Measurements from ENCODE around the gene PANX3.

PANX3 gene

DNA sequence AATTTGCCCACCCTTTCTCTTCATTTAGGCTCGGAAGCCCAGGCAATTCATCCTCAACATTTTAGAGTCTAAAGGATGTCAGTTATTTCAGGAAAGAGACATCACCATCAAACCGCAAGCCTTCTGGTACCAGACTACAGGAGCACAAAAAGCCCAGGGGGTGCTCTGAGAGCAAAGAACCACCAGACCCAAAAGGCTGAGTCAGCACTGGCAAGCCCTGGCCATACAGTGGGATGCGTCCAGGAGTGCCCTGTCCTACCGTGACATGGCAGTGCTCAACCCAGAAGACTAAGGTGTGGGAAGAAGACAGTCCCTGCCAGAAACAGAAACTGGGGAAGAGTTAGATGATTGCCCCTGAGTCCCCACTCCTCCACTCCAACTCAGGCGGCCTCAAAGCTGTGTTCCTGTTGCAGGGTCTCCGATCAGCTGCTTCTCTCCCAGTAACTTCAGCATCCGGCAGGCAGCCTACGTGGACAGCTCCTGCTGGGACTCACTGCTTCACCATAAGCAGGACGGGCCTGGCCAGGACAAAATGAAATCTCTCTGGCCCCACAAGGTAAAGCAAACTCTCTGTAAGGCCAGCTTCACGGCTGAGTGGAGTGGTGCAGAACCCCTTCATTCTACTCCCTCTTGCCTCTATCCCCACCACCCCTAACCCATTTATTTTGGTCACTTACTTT, 1.5 kb downstream of the PANX3 start:
- DNase-seq (ENCODE audit: low read depth in 3 of 3, low spot score in 1 of 3): no peak

DNA sequence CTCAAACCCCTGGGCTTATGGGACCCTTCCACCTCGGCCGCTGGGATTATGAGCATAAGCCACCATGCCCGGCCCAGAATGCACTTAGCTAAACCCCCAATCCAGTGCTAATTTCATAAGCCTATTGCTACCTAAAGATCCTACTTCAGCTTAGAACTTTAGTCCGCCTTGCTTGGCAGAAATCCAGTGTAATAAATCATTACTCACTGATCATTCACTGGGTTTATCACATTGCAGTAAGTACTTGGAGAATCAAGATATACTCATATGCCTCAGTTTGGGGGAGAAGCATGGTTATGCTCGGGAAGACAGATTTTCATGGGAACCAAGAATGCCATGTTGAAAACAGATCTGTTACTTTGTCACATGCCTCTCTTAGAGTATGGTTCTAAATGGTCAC, 7.6 kb downstream of the PANX3 start:
- no peak for DNase-seq (ENCODE audit: low read depth in 3 of 3, low spot score in 1 of 3)

DNA sequence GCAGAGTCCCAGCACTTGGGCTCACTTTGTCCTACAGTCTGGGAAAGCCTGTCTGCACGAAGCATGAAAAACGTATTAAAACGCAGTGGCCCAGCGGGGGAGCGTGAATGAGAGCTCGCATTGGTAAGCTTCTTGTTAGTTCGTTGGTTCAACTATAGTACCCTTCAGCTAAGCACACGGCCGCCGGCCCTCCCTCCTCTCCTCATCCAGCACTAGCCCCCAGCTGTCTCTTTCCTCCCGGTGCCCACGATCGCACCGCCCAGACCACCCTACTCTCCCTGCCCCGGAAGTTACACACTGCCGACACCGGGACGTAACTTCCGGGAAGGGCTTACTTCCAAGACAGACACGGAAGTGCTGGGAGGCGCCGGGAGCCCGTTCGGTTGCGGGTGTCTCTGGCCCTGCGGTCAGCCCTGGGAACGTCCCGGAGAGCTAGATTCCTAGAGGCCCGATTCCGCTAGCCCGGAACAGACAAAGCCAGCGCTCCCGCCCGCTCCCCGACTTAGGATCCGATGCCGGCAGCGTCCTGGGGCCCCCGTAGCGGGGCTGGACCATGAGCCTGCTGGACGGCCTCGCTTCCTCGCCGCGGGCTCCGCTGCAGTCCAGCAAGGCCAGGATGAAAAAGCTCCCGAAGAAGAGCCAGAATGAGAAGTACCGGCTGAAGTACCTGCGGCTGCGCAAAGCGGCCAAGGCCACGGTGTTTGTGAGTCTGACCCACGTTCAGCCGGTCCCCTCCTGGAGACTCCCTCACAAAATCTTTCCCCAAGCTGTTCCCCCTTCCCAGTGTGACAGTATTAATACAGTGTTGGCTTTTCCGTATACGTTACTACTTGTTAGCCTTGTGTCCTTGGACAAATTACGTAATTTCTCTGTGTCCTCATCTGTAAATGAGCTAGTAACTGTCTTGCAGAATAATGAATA, 11.6 kb downstream of the PANX3 start, which contains the start of gene TBRG1:
Gene TBRG1 (plus strand): TSS at position 334 of the 921 bp plus-strand sequence. CDS start 220 bp downstream, at position 554.
- DNase-seq (ENCODE audit: low read depth in 3 of 3, low spot score in 1 of 3): peak; percentile 49 to 65 (median 60)

DNA sequence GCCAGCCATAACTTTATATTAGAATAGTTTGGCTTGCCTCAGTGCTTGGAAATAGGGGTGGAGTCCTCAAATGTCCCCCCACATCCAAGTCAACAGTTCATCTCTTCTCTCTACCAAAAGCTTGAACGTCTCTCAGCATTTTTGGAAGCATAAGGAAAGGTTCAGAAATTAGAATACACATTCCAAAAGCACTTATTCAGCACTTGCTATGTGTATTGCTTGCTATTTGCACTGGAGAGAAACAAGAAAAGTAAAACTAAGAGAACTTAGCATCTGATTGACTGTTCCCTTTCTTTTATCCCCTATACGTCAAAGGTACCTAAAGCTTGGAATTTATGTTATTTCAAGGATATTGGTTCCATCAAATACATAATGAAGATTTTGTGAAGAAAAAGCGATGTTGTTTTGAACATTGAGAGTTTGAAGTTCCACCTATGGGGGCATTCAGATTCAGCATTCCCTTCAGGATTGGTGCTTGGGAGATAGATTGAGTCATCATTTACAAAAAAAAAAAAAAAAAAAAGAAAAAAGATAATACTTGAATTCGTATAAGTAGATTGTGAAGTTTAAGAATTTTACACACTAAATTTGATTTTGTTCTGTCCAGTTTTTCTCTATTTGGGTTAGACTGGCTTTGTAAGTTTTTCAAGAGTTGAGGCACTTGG, 12.8 kb downstream of the PANX3 start:
- no peak for DNase-seq (ENCODE audit: low read depth in 3 of 3, low spot score in 1 of 3)

DNA sequence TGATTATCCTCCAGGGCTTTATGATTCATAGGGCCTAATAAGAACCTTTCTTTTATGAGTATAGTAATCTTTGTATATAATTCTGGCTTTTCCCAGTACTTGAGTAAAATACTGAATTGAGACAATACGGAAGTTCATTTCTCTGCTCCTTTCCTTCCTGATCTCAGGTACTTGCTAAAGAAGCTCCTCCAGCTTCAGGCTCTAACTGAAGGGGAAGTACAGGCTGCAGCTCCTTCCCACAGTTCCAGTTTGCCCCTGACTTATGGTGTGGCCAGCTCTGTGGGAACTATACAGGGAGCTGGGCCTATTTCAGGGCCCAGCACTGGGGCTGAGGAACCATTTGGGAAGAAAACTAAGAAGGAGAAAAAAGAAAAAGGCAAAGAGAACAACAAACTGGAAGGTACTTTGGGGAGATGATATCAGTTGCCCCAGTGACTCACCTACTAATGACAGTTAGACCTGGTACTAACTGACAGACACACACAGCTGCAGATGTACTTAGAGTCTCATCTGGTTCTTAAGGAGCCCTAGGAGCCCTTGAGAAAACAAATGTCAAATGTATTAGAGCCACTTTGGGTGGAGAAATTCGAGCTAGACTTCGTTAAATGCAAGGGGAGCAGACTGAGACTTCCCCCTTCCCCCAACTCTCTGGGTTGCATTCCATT, 14.4 kb downstream of the PANX3 start:
- no peak for DNase-seq (ENCODE audit: low read depth in 3 of 3, low spot score in 1 of 3)

DNA sequence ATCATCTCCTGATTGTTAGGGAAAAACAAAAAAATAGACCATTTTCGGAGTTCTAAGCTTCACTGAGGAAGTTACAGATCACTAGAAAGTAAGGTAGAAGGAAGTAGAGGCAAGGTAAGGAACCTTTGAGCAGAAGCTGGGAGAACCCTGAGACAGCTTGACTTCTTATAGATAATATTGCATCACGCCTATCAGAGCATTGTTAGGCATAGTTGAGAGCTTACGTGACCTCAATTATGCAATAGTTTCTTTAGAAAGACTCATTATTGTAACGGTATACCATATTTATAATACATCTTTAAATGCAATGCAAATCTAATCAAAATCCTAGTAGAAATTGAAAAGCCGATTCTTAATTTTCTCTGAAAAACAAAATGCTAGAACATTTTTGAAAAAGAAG, 16.3 kb downstream of the PANX3 start:
- no peak for DNase-seq (ENCODE audit: low read depth in 3 of 3, low spot score in 1 of 3)

DNA sequence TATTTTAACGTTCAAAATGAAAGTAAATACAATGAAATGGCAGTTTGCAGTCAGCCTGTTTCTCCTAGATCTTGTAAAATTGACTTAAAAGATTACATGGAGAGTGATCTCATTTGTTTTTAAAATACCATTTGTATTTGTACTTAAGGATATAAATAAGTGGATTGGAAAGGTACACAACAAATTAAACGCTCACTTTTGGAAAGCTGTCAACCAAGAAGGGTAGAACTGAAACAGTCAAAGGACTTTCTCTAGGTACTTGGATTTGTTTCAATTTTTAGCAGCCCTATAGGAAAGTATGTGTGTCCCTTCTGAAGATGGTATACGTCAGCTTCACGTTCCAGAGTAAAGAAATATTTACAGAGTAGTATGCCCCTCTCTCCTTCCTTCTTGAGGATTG, 18.7 kb downstream of the PANX3 start:
- no peak for DNase-seq (ENCODE audit: low read depth in 3 of 3, low spot score in 1 of 3)

DNA sequence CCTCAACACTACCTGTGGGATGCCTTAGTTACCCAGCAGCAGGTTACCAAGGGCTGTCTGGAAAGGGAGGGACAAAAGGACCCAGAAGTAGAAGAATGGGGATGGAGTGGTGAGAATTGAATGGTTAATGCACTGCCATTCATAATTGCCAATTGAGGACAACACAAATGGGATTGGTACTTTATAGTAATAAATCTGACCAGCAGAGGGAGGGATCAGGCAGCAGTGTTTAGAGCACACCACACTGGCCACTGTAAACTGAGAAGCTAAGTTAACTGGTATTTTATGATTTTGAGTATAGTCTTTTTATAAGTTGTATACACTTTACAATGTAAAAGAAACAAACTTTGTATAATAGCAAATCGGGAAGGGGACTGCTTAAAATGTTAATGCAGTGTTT, 22.1 kb downstream of the PANX3 start:
- no peak for DNase-seq (ENCODE audit: low read depth in 3 of 3, low spot score in 1 of 3)

DNA sequence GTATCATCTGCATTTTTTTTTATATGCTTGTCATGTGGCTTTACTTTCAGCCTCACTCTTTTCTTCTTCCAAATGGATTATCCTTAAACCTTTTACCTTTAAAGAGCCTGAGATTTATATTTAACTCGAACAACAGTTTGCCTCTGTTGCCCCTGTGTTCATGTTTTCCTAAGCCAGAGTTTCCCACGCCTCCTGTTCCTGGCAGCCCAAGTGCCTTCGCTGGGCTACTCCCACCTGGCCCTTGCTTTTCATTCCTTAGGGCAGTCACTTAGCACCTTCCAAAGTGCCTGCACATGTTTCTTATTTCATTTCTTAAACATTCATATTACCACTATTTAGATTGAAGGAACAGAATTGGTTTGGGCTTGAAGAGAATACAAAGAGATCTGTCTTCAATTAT, 24.7 kb downstream of the PANX3 start:
- DNase-seq (ENCODE audit: low read depth in 3 of 3, low spot score in 1 of 3): no peak

DNA sequence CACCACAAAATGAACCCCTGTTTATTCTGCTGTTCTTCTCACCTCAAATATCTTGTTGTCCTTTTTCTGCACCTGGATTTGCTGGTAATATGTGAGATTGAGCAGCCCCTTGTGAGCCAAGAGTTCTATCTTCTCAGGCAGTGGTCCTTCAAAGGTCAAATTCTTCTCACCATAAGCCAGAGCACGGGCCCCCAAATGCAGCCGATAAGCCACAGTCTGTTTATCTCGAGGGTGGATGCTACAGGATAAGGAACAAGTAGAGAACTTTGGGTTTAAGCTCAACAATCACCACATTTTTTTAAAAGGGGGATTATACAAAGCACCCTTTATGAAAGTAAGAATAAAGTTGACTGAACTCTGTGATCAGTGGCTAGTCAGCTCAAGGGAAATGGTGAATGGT, 27.3 kb downstream of the PANX3 start:
- no peak for DNase-seq (ENCODE audit: low read depth in 3 of 3, low spot score in 1 of 3)

DNA sequence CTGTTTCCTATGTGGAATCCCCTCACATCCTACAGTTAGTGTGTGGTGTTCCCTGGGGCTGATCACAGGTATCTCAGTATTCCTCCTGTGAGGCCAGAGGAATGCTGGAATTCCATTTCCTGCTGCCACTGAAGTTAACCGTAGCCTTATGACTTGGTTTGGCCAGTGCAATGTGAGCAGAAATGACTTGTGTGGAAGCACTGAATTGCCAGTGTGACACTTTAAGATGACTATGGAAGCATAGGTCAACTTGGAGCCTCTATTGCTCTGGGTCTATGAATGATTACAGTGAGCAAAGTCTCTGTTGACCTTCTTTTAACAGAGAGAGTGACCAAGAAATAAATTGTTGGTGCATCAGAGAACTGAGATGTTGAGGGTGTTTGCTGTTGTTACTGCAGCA, 28.0 kb downstream of the PANX3 start:
- no peak for DNase-seq (ENCODE audit: low read depth in 3 of 3, low spot score in 1 of 3)

DNA sequence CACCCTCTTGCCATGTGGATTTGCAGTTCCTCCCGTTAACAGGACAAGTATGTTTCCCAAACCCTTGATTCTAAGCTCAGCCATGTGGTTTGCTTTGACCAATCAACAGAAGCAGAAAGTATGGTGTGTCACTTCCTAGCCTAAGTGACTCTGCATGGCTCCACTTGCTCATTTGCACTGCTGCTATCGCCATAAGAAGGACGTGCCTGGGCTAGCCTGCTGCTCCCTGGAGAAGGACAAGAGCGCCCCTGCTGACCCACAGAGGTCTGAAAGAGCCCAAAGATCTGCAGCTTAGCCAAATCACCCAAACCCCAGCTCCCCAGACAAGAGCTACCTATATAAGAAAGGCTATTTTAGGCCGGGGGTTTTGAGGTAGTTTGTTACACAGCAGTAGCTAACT, 29.4 kb downstream of the PANX3 start:
- no peak for DNase-seq (ENCODE audit: low read depth in 3 of 3, low spot score in 1 of 3)

DNA sequence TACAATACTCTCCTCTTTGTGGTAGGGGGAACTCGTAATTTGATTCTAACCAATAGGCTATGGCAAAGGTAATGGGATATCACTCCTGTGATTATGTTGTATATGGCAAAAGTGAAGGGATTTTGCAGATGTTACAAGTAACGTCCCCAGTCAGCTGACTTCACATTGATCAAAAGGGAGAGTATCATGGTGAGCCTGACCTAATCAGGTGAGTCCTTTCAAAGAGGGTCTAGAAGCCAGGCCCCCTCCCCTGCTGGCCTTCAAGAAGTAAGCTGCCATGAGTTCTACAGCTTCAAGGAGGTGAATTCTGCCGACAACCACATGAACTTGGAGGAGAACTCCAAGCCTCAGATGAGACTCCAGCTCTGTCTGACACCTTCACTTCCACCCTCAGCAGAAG, 31.4 kb downstream of the PANX3 start:
- no peak for DNase-seq (ENCODE audit: low read depth in 3 of 3, low spot score in 1 of 3)

DNA sequence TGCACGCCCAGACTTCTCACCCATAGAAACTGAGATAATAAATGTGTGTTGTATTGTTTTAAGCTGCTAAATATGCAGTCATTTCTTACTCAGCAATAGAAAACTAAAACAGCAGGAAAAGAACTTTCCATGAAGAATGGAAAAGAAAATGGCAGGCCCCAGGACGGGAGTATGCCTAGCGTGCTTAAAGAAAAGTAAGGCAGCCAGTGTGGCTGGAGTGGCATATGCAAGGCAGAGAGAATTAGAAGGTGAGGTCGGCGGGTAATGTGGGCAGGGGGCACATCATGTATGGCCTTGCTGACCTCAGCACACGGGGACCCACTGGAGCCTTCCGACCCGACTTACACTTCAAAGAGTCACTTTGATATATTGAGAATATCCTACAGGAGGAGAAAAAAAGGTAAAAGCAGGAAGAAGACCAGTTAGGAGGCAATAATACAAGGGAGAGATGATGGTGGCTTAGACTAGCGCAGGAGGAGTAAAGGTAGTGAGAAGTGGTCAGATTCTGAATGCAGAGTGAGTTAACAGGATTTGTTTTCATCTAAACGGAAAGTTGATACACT, 31.9 kb downstream of the PANX3 start:
- DNase-seq (ENCODE audit: low read depth in 3 of 3, low spot score in 1 of 3): no peak

DNA sequence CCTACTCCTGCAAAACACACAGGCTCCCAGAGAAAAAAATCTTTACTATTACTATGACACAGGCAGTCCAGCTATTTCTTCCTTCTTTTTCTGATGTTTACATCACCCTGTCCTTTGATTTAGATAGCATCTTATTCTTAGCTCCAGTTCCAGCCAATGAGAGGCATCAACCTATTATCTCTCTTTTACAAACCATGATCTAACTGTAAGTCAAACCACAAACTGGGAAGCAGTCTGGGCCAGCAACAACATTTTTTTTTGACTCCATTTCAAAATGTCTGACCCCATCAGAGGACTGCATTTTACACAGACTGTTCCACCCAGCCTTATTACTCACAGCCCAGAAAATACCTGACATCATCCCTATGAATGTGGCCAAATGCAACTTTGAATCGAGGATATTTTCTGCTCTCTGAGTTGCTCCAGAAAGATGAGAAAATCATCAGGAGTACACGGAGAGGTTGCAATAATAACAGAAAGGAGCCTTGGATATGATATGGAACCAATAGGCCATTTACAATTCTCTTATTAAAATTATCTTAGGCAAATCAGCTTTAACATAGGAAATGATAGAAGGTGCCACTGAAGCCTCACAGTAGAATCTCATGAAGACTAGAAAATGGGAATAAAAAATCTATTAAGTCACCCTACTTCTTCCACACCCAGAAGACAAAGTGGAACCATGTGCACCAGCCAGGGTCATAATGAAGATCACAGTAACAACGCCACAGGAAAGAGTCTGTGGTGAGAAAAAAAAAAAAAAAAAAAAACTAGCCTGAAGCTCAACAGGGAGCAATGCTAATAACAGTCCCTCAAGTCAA, 32.6 kb downstream of the PANX3 start:
- DNase-seq (ENCODE audit: low read depth in 3 of 3, low spot score in 1 of 3): no peak

DNA sequence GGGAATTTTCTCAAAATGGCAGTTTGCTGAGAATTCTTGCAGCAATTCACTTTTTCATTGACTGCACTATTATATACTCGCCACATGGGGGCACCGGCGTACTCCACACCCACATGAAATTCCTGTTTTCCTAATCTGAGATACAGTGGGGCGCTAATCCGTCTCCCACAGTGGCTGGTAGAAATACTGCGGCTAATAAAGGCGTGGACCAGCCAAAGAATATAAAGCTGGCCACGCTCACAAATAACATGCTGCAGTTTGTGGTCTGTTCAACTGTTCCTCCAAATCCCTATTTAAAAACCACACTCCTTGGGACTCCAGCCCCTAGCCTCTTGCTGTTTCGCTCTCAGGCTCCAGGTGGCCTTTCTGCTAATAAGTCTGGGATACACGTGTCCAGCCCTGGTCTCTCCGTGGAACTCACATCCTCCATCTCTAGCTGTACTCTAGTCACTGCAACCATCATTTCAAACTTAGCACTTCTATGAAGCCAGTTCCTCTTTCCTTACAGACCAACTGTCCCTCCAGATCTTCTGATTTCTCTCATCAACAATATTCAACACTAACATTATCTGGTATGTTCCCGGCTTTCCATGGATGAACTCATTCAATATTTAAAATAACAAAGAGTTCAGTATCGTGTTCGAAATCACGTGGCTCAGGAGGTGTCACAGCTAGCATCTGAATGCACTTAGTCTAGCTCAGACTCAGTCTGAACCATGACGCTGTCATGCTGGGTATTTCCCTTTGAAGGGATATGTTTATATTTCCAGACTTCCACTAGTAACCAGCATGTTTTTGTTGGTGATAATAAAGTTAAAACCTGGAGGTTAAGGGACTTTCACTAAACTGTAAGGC, 33.4 kb downstream of the PANX3 start:
- no peak for DNase-seq (ENCODE audit: low read depth in 3 of 3, low spot score in 1 of 3)

DNA sequence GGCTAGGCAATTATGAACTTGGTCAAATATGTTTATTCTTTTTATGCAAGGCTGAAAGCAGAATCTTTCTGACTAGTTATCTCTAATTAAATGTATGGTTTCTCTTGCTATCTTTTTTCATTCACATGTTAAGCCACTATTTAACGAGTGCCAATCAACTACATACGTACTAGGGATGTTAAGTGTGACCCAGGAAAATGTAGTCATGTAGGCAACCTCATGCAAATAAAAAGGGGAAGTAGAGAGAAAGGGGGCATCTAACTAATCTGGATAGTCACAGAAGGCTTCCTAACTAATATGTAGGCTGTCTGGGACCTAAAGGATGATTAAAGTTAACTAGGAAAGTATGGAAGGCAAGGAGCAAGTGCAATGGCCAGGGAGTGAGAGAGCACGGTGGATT, 34.9 kb downstream of the PANX3 start:
- no peak for DNase-seq (ENCODE audit: low read depth in 3 of 3, low spot score in 1 of 3)

DNA sequence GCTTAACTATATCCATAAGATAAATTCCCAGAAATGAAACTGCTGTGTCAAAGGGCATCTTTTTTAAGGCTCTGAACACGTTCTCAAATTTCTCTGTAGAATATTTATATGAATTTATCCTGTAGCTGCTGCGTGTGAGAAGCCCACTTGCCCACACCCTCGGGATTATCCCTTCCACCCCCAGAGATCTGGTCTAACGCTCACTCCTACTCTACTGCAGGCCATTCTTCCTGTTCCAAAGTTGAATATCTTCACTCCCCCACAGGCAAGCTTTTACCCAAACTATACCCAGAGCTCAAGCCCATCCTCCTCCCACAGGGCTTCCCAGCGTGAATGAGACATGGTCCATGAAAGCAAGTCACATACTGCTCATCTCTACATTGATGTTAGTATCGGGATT, 37.4 kb downstream of the PANX3 start:
- DNase-seq (ENCODE audit: low read depth in 3 of 3, low spot score in 1 of 3): no peak
